Lung (tissue), 12 donors: ENCODE results near the gene SCML1. TPM values are rescaled to one million over a fixed set of nuclear protein-coding genes. Genes with fewer than 3 reads are reported as not detected.

Source experiments
- ATAC-seq: fragments of 200-7000 bp; cut with Tn5 transposase; one replicate; pipeline ENCODE4 v1.9.1; 2020; ENCODE audit warnings: moderate number of reproducible peaks; ENCODE audit not compliant: insufficient read depth, low FRiP score
- DNase-seq, 3 donors: peaks; one replicate each; pipeline ENCODE4 v3.0.0-alpha.2; 2013 to 2017
- H3K27ac ChIP-seq, 2 donors: one replicate each; pipeline ENCODE4 v1.5.1; 2013; ENCODE audit warnings: mild to moderate bottlenecking in 2 of 2, moderate library complexity in 2 of 2, control low read depth in 1 of 2, inconsistent platforms in 1 of 2, low read depth in 1 of 2, low read length in 1 of 2
- H3K27me3 ChIP-seq, 3 donors: one replicate each; pipeline ENCODE4 v1.5.1; 2013; ENCODE audit warnings: low read length in 2 of 3; ENCODE audit not compliant: control insufficient read depth in 3 of 3, insufficient read depth in 3 of 3
- H3K36me3 ChIP-seq, 4 donors: one replicate each; pipeline ENCODE4 v1.5.1; 2013; ENCODE audit warnings: low read length in 4 of 4, mild to moderate bottlenecking in 1 of 4, moderate library complexity in 1 of 4; ENCODE audit not compliant: control insufficient read depth in 4 of 4, insufficient read depth in 4 of 4
- H3K4me1 ChIP-seq, 5 donors: one replicate each; pipeline ENCODE4 v1.5.1; 2013; ENCODE audit warnings: low read length in 5 of 5, mild to moderate bottlenecking in 2 of 5, moderate library complexity in 1 of 5; ENCODE audit not compliant: control insufficient read depth in 5 of 5, insufficient read depth in 5 of 5
- H3K4me3 ChIP-seq: one replicate; pipeline ENCODE4 v1.5.1; 2013; ENCODE audit warnings: mild to moderate bottlenecking, control low read depth, moderate library complexity
- H3K9ac ChIP-seq, 2 donors: one replicate each; pipeline ENCODE4 v1.5.1; 2013; ENCODE audit warnings: low read length in 2 of 2, control low read depth in 1 of 2; ENCODE audit not compliant: insufficient read depth in 1 of 2
- H3K9me3 ChIP-seq, 4 donors: one replicate each; pipeline ENCODE4 v1.5.1; 2013; ENCODE audit warnings: low read length in 3 of 4, mild to moderate bottlenecking in 1 of 4, moderate library complexity in 1 of 4; ENCODE audit not compliant: control insufficient read depth in 4 of 4, insufficient read depth in 3 of 4
- WGBS, 2 donors: extraction: QIAGEN DNeasy Blood & Tissue Kit; methylation state at CpG; one replicate each; pipeline ENCODE4 v1.1.7; 2013; 5-methylcytosine and 5-hydroxymethylcytosine counted together
- polyA plus RNA-seq, 2 donors: library from polyadenylated mRNA; stranded (reverse); fragments of 200-250 nt; gene quantifications; one replicate each; pipeline ENCODE4 v1.2.1, GENCODE V29; 2013
- total RNA-seq, 2 donors: library from RNA; depleted of rRNA in 1 of 2; stranded (reverse); fragments of >200 nt in 1 of 2; gene quantifications; one replicate each; pipeline ENCODE4 v1.2.1, GENCODE V29; 2014 to 2021
- TF ChIP-seq, protein P1 (sequence below): IDR thresholded peaks from 2 replicates; pipeline ENCODE4 v1.5.1; 2012; ENCODE audit warnings: mild to moderate bottlenecking; ENCODE audit errors: control extremely low read depth, extremely low read depth
- donor health status: control.
- donor health status: control.
- donor health status: Bipolar disorder and iron deficiency.
- donor health status: healthy.
- donor health status: DM: yes; HTN: yes; CAD: no.

The SCML1 gene
- total and polyA plus RNA-seq, 4 donors: 6.5 to 30.8 (median 14.5) TPM

DNA sequence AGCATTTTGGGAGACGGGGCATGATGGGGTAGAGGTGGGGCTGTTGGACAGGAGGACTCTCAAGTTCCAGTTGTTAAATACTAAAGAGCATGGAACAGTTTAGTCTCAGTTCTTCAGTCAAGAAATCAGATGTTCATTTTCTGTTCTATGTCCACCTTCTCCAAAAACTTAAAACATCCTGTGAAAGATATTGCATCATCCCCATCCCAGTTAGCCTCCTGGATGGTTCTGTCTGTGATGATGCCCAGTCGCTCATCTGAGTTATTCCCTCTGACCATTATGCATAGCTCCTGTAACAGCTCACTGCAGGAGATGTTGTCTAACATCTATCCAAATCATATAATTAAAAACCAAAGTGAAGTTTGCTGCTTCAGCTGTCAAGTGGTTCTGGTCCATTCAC is 32.1 kb upstream of the SCML1 start:
- 71 to 87% methylated on average over 2 of the region's 2 CpGs for WGBS, 2 donors
- no peak overlapping the region for H3K9ac ChIP-seq
- ATAC-seq: no peak
- no peak overlapping the region for H3K27ac ChIP-seq
- H3K4me1 ChIP-seq: no peaks in the 10 kb centered on the region
- H3K9me3 ChIP-seq: no peaks in the 10 kb centered on the region
- TF ChIP-seq, protein P1, sequence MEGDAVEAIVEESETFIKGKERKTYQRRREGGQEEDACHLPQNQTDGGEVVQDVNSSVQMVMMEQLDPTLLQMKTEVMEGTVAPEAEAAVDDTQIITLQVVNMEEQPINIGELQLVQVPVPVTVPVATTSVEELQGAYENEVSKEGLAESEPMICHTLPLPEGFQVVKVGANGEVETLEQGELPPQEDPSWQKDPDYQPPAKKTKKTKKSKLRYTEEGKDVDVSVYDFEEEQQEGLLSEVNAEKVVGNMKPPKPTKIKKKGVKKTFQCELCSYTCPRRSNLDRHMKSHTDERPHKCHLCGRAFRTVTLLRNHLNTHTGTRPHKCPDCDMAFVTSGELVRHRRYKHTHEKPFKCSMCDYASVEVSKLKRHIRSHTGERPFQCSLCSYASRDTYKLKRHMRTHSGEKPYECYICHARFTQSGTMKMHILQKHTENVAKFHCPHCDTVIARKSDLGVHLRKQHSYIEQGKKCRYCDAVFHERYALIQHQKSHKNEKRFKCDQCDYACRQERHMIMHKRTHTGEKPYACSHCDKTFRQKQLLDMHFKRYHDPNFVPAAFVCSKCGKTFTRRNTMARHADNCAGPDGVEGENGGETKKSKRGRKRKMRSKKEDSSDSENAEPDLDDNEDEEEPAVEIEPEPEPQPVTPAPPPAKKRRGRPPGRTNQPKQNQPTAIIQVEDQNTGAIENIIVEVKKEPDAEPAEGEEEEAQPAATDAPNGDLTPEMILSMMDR: no peak
- no peak overlapping the region for H3K4me3 ChIP-seq
- peaks cover 0 to 40% (median 25%) of the 10 kb centered on the region in 3 donors for H3K27me3 ChIP-seq
- DNase-seq: no peak
- no peaks in the 10 kb centered on the region for H3K36me3 ChIP-seq

DNA sequence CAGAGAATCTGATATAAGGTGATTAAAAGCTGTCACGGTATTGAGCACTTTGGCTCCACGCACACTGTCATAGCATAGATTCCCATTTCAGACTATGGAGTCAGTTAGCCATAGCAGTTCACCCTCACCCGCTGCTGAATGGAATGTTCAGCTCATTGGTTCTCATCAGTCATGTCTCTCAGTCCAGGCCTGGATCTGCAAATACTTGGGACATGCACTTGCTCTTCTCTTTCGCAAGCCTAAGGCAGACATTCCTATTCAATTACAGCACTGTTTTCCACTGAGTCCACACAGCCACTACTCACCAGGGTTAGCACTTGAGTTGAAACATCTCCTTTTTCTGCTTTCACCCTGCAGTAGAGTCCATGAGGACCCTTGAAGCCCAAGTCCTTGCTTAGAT is 30.6 kb upstream of the SCML1 start:
- H3K9ac ChIP-seq: no peak overlapping the region
- peaks cover 0 to 43% (median 29%) of the 10 kb centered on the region in 3 donors for H3K27me3 ChIP-seq
- no peaks in the 10 kb centered on the region for H3K9me3 ChIP-seq
- no peak overlapping the region for H3K4me3 ChIP-seq
- 86 to 92% methylated on average over 4 of the region's 4 CpGs for WGBS, 2 donors
- no peaks in the 10 kb centered on the region for H3K4me1 ChIP-seq
- TF ChIP-seq, protein P1: no peak
- no peak overlapping the region for H3K27ac ChIP-seq
- no peak for DNase-seq
- no peaks in the 10 kb centered on the region for H3K36me3 ChIP-seq
- no peak for ATAC-seq

DNA sequence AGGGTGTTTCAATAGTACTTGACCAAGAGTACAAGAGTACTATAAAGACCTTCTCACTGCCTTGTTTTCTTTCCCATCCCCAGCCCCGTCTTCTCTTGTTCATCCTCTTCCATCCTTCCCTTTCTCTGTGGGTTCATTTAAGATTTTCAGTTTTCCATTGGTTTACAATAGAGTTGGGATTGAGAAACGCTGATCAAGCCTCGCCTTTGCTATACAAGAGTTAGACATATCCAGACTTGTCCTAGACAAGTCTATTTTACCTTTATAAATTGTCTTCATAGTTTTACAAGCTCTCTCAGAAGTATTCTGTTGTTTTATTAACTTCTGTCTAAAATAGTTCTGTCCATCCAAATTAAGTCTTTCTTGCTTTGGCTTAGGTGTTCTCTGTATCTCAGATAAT is 29.6 kb upstream of the SCML1 start:
- H3K4me3 ChIP-seq: no peak overlapping the region
- DNase-seq: no peak
- peaks cover 0 to 41% (median 27%) of the 10 kb centered on the region in 3 donors for H3K27me3 ChIP-seq
- ATAC-seq: no peak
- TF ChIP-seq, protein P1: no peak
- no peaks in the 10 kb centered on the region for H3K9me3 ChIP-seq
- no peaks in the 10 kb centered on the region for H3K36me3 ChIP-seq
- H3K4me1 ChIP-seq: no peaks in the 10 kb centered on the region
- no peak overlapping the region for H3K9ac ChIP-seq
- H3K27ac ChIP-seq: no peak overlapping the region
- 67 to 93% methylated on average over 3 of the region's 3 CpGs for WGBS, 2 donors

DNA sequence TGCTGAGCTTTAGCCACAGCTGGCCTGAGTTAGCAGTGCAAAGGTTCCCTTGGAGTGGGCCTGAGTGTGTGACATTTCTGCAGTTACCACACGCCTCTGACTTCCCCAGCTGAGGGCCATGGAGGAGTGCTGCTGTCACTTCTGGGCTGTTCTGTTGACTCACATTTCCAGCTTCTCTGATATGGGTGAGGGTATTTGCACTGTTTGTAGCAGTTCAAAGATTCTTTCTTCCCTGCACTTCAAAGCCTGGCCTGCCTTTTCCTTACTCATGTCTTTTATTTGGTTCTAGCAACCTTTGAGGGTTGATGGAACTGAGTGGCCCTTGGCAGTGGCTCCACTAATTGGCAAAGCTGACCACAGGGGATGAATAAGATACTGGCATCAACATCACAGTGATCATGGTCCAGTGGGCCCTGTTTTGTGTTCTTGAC is 26.4 kb upstream of the SCML1 start:
- H3K27me3 ChIP-seq: peaks cover 0 to 49% (median 32%) of the 10 kb centered on the region in 3 donors
- H3K27ac ChIP-seq: no peak overlapping the region
- no peak overlapping the region for H3K4me3 ChIP-seq
- no peaks in the 10 kb centered on the region for H3K9me3 ChIP-seq
- no peaks in the 10 kb centered on the region for H3K36me3 ChIP-seq
- H3K9ac ChIP-seq: no peak overlapping the region
- TF ChIP-seq, protein P1: no peak
- H3K4me1 ChIP-seq: no peaks in the 10 kb centered on the region
- no peak for DNase-seq
- 59 to 64% methylated on average over 1 of the region's 1 CpG for WGBS, 2 donors
- no peak for ATAC-seq
